ENCODE data around the gene RAB40B.

- no peak for TF ChIP-seq CTCF (IDR thresholded peaks at IDR 0.05; ENCODE audit: low read depth, low read length)
- no peak for TF ChIP-seq EZH2phosphoT487 (IDR thresholded peaks at IDR 0.05; ENCODE audit: low read depth)
These were observed 33.7 kb upstream of the RAB40B start for GRCh38 chr17:82732118-82732743.
